GM23248 (cell line): ENCODE results near the gene LIN7C.

ENCODE experiments used
- EZH2 ChIP-seq: fragments of 200-600 bp; sonication (generic); IDR thresholded peaks from 2 replicates; pipeline ENCODE4 v1.6.1; 2018; ENCODE audit warnings: antibody characterized with exemption, mild to moderate bottlenecking; ENCODE audit not compliant: insufficient read depth, poor library complexity, severe bottlenecking
- EZH2phosphoT487 ChIP-seq: fragments of 200-600 bp; sonication (generic); IDR thresholded peaks from 2 replicates; pipeline ENCODE4 v1.6.1; 2018; ENCODE audit warnings: antibody characterized with exemption, moderate library complexity, mild to moderate bottlenecking, low read depth; ENCODE audit not compliant: insufficient read depth

GRCh38 chr11:27466363-27466762 lies 40.2 kb downstream of the LIN7C start:
- no peak for TF ChIP-seq EZH2
- TF ChIP-seq EZH2phosphoT487 = no peak
